Measurements from ENCODE around the gene FOSL2. TPM values are rescaled to one million over a fixed set of nuclear protein-coding genes. Genes with fewer than 3 reads are reported as not detected.
"Not testable (repeated sequence)": the region's sequence is repeated elsewhere in the genome, so short reads cannot be mapped to it uniquely, and the experiment has no call there.

Gene FOSL2
- total RNA-seq, 2 donors from 2014 or later, result 66.6 to 140 TPM

DNA sequence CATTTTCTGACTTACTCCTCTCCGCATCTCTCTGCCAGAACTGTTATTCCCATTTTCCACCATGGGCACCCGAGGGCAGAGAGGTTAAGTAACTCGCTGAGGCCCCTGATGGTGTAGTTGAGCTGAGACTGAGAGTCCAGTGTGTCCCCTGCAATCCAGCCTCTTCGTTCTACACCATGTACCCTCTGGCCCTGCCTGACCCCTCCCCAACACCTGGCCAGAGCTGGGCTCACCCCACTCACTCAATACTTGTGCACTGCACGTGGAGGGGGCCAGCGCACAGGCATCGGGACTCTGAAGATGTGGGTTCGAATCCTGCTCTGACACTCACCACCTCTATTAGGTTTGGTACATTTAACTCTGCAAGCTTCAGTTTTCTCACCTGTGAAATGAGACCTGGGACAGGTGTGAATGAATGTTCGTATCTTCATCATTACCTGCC, 24.3 kb upstream of the FOSL2 start:
- intact Hi-C loops (cut with DNase I), result no loop called here
- ATAC-seq (no peak), DNase-seq (no peak)

DNA sequence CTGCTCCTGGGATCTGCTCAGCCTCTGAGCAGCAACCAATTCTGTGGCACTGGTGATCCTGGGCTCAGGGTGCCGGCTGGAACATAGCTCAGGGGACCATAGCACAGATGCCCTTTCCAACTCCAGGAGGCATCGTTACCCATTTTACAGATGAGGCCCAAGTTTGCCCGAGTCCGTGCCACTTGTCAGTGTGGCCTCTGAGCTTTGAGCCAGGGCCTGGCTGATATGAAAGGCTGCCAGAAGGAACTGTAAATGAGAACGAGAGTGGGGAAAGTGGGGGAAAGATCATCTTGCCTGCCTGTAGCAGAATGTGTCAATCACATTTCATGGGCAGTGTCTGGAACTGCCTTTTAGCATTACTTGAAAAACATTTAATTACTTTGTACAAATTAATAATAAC, 23.3 kb upstream of the FOSL2 start:
- no peak for DNase-seq
- ATAC-seq, result no peak
- intact Hi-C loops (cut with DNase I), result no loop called here

DNA sequence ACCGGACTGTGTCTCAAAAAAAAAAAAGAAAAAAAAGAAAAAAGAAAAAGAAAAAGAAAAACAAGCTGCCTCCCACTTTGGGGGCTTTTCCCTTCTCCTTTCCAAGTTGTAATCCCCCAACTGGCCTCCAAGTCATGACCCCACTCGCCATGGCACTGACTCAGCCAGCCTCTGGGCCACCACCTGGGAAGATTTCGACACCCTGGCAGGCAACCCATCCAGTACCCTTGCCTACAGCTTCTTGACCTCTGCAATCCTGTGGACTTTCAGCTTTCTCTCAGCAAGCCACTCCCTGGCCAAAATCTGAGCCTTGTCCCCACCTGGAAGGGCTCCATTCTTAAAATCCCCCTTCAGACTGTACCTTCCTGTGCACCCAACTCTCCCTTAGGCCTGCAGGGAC, 22.3 kb upstream of the FOSL2 start:
- intact Hi-C loops (cut with DNase I), result no loop called here
- DNase-seq, result no peak
- ATAC-seq, result no peak

DNA sequence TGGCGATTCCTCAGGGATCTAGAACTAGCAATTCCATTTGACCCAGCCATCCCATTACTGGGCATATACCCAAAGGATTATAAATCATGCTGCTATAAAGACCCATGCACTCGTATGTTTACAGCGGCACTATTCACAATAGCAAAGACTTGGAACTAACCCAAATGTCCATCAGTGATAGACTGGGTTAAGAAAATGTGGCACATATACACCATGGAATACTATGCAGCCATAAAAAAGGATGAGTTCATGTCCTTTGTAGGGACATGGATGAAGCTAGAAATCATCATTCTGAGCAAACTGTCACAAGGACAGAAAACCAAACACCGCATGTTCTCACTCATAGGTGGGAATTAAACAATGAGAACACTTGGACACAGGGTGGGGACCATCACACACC, 20.9 kb upstream of the FOSL2 start:
- ATAC-seq; intact Hi-C loops (cut with DNase I); DNase-seq: not testable (repeated sequence)

DNA sequence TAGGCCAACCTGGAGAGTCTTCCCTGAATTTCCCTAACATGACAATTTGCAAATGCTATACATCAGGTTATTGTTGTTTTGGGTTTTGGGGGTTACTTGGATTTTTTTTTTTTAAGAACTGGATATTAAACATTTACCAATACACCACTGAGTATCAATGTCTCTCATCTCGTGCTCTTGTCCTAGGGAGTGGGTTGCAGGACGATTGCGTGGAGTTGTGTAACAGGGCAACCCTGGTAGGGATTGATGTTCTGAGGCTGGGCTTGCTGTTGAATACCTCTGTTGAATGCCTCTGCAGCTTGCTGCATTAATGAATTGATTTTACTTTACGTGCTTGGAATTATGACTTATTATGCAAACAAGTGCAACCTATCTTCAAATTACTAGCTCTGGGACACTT, 18.8 kb upstream of the FOSL2 start:
- no peak for DNase-seq
- no peak for ATAC-seq
- intact Hi-C loops (cut with DNase I), result no loop called here

DNA sequence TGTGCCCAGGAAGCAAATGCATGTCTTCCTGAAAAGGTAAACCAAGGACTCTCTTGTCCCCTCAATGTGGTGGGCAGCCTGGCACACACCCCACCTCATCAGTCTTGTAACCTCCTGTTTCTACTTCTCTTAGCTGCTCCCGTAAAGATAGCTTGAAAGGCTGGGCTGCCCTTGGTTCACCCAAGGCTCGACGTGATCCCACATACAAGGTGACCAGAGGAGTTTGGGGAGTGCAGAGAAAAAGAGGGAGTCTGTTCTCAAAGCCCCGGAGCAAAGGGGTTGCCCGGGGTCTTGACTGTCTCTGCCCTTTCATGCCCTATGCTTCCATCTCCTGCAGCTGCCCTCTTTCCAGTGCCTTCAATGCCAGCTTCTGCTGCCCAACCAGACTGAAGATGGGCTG, 18.3 kb upstream of the FOSL2 start:
- no peak for DNase-seq
- intact Hi-C loops (cut with DNase I), result no loop called here
- ATAC-seq, result no peak

DNA sequence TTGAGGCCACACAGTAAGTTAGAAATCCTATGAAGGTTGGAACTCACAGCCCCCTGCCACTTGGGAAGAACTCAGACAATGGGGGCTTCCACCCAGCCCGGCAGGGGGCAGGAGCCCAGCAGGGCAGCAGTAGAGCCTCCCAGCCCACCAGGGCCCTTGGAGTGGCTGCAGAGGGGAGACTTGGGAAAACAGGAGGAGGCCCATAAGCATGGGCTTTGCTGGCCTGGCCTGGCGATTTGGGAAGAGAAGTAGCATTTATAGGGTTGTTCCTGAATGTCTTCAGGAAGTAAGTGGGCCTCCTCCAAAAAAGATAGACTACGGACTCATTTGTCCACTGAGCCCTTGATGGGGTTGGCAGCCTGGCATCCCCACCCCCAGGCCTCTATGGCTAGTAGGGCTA, 17.4 kb upstream of the FOSL2 start:
- no peak for ATAC-seq
- intact Hi-C loops (cut with DNase I), result no loop called here
- no peak for DNase-seq

DNA sequence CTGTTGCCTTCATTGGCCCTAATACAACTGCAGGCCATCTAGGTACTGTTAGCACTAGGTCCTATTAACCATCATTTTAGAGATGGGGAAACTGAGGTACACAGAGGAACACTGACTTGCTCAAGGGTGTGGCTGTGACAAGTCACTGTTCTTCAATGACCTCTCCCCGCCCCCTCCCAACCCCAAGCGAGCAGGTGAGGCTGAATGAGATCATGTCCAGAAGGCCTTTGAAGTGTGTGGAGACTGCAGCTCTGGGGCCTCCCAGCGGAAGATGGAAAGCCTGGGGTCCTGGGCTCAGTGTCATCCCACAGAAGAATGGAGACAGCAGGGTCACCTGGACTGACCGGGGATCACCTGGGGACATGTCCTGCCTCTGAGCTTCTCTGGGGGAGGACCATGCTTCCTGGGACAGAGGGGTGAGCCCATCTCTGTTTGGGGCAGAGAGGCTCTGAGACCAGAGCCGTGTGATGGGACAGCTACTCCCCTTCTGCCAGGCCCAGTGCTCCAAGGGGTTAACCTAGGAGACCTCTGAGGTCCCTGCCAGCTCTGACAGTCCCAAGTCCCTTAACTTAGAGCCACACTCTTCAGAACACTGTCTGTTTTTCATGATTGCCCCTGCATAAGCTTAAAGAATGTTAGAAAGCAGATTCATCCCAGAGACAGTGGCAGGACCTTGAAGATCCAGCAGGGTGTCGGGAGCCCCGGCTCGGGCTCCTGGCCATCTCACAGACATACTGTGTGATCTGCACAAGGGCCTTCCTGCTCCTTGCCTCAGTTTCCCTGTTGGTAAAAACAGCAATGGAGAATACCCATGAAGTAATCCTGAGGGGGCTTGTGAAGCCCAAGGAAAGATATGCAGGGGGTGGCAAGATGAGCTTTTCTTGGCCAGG, 16.7 kb upstream of the FOSL2 start:
- ATAC-seq, result no peak
- DNase-seq, result no peak
- intact Hi-C loops (cut with DNase I), result no loop called here

DNA sequence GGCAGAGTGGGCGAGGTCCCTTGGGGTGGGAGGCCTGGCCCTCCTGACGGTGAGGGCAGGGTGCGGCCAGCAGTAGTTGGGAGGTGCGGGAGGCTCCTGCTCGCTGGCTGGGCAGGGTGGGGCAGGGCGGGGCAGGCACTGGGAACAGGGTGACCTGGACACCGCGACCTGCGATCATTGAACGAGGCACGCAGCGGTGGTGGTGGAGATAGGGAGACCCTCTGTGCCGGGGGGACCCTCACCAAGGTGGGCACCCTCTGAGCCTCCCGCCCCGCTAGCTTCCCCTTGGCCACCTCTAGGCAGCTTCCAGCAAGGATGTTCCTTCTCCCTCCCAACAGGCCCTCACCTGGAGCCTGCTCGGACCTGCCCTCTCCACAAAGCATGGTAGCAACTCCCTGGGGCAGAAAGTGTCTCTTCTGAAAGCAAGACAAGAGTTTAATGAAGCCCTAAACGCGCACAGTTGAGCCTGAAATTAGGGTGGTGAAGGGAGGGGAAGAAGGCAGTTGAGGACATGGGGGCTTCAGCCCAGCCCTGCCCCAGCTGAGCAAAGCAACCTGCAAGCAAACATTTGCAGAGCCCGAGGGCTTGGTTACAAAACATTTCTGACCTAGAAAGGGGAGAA, 15.4 kb upstream of the FOSL2 start:
- no peak for ATAC-seq
- no peak for DNase-seq
- intact Hi-C loops (cut with DNase I), result no loop called here

DNA sequence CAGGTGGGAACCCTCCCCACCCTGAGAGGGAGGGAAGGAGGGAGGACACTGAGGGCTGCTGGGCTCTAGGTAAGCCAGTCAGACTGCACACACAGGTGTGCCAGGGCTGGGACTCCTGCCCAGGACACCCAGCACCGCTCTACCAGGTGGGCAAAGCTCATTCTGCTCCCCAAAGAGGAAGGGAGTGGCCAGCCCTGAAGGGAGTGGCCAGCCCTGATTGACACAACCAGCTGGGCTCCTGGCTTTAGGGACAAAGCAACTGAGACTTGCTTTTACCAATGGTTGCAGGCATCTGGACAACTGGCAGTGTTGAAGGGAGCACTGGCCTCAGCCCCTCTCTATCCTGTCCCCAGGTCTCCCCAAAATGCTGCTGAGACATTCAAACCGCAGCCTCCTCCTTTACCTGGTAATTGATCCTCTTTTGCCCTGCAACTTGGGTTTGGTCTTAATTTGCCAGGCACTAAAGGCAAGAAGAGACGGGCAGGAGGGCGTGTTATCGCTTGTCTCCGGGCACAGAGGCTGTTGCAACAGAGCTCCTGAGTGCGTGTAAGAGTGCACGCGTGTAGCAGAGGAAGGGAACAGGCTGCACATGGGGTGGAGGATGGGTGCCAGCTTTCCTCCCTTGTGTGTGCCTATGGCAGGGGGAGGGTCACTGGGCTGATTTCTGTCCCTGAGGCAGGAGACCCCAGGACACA, 14.5 kb upstream of the FOSL2 start:
- DNase-seq (no peak), ATAC-seq (no peak)
- intact Hi-C loops (cut with DNase I), result no loop called here

DNA sequence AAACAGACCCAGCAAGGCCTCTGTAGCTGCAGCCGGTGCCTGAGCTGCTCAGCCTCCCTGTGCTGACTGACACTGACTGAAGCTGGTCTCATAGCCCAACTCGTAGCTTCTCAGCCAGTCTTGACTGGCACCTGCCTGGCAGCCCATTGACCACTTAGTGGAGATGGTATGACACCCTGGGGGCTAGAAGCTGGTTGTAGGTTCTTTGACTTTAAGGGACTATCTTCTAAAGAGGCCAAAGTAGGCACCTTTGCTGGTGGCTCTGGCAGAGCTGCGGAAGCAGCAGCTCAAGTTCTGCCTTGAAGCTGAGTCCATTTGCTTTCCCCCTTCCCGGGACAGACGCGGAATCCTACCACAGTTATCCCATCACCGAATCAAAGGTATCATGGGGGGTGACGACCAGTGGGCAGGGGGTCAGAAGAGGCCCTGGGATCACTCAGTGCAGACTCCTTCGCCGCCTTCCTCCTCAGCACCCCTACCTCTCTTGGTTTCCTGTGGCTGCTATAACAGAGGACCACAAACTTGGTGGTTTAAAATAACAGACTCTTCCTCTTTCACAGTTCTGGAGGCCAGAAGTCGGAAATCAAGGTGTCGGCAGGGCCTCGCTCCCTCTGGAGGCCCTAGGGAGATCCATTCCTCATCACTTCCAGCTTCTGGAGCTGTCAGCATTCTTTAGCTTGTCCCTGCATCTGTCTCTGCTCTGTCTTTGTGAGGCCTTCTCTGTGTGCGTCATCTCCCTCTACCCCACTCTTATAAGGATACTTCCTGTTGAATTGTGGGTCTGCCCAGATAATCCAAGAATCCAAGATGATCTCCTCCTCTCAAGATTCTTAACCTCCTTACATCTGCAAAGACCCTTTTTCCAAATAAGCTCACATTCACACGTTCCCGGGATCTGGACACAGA, 13.7 kb upstream of the FOSL2 start:
- intact Hi-C loops (cut with DNase I), result no loop called here
- no peak for DNase-seq
- no peak for ATAC-seq

DNA sequence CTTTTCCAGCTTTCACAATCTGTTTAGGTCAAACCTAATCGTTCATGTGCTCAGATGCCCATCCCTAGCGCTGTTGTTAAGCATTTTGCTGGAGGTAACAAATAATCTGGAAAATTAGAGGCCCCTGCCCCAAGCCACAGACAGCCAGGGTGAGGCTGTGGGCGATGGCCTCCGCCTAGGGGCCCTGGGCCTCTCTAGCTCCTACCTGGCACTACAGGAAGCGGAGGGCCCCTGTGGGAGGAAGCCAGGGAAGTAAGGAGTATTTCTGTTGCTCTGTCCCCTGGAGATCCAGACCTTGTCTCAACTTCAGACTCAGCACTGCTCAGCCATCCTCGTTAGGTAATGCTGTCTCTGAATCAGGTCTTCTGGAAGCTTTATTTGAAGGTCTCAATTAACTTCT, 12.4 kb upstream of the FOSL2 start:
- ATAC-seq, result no peak
- intact Hi-C loops (cut with DNase I), result no loop called here

DNA sequence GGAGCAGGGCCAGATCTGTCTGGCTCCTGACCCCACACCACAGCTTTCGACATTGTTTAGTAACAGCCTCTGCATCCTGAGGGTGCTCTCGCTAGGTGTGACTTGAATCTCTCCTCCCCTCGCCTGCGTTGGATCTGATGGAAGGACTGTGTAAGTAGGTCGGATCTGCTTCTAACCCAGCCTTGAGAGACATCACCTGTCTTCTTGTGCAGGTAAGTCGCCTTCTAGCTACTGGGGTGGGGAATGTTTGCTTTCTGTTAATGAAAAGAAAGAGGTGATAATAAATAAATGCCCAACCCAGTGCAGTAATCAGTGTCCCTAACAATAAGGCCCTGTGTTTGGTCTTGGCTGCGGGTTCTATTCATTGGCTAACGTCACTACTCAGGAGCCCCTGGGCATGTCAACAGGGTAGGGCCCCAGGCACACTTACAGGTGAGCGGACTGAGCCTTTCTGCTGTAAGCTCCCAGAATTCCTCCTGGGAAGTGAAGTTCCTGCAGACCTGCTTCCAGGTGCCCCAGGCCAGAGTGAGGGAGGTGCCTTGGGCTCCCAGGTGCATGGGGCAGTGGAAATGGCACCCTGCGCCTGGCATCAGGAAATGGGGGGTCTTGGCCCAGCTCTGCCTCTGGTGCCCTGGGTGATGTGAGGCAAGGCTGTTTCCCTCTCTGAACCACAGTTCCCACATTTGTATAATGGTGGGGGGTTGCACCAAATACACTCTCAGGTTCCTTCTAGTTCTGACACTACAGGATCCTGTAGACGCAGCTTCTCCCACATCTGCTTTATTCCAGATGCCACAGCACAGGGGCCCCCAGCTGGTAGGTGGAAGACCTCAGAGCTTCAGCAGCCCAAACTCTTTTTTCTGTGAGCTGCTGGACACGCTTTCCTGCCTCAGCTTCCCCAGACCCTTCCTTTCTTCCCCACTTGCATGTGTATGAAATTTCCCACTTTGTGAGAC, 11.2 kb upstream of the FOSL2 start:
- intact Hi-C loops (cut with DNase I), result no loop called here
- DNase-seq (no peak), ATAC-seq (no peak)

More for the DNA sequence above, 12.4 kb upstream of the FOSL2 start:
- no peak for DNase-seq

DNA sequence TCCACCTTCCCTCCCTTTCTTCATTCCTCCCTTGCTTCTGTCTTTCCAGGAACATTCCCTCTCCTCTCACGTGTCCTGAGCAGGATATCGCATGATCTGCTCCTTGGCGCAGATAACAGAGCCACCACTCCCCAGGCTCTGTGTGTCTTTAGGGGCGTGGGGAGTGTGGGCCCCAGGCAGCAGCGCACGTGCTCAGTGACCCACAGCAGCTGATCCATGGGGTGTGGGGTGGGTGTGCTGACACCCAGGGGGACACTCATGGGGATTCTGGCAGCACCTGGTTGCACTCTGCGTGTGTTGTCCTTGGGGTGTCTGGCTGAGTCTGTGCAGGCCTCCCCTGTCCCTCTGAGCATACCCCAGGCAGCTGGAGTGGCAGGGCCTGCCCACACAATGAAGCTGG, 9.9 kb upstream of the FOSL2 start:
- no peak for DNase-seq
- no peak for ATAC-seq
- intact Hi-C loops (cut with DNase I), result no loop called here

DNA sequence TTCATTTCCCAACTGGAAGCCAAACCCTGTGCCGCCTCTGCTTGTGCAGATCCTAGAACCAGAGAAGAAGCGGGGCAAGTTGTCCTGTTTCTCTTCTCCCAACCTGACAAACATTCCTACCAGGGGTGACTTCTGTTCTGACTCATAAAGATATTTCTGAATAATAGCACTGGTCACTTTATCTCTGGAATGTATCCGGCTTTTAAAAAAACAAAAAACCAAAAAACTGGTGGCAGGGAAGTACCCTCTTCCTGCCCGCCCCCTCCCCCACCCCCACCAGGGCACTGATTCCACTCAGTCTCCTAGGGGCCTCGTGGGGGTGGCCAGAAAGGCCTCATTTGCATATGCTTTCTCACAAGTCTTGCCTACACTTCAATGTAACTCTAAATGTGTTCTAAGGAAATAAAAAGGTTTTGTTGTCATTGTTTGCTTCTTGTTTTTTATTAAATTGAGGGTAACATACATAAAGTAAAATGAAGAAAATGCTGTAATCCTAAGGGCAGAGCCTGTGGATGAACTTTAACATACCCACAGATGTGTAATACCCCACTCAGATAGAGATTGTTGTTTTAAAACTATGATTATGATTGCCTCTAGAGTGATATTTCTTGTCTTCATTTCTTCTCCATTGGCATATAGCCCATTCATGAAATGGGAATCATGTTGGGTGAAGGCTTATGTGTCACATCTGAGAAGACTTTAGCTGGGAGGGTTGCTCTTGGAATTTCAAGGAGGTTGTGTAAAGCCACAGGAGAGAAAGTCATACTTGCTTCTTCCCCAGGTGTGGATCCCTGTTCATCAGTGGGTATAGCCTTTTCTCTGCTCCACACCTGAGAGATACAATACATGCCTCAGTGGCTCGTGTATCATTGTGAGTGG, 5.3 kb upstream of the FOSL2 start:
- no peak for ATAC-seq
- intact Hi-C loops (cut with DNase I), result loop anchor here in 1 of 2 donors (5.0 kb wide), 1 partner anchor 160 kb away; no protein-coding TSS in a partner anchor
- DNase-seq, result no peak

DNA sequence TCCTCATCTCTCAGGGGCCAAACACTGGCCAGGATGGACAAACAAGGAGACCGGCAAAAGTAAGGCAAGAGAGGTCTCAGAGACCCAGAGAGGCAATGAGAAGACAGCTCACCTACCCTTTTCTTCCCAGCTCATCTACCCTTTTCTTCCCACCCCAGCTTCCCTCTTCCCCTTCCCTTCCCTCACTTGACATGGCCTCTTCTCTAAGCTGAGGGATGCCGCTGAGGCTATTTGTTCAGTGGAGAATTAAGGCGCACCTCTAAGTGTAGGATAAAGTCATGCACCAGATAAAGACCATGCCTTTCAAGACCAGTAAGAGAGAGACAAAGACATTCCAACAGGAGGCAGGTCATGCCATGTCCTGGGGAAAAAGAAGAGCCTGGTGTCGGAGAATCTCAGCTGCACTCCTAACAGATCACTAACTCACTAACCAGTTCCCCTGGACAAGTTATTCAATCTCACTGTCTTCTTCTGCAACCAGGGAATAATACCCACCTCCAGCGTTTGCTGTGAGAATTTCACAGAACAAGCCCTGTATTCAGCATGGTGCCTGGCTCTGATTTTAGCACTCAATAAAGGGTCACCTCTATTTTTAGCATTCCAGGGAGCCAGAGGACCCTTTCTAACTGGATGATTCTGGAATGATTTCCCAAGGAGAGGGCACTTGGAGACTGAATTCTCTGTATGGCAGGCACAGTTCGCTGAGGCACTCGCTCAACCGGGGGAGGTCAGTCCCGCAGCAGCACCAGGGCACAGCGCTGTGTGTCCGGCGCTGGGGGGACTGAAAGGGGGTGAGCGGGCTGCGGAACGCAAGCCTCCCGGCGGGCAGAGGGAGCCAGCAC, 3.0 kb upstream of the FOSL2 start:
- no peak for ATAC-seq
- intact Hi-C loops (cut with DNase I), result loop anchor here (2.0 to 10.0 kb wide), 5 partner anchors 55 to 685 kb away; partner anchors contain the start of genes BABAM2 (in 1 of the 2) and RBKS (in 1 of the 2)
- no peak for DNase-seq
